Measurements from ENCODE around the gene PPM1H. TPM values are rescaled to one million over a fixed set of nuclear protein-coding genes. Genes with fewer than 3 reads are reported as not detected.
A peak's percentile ranks its signal among the peaks of the same experiment; 100 is the strongest.

PPM1H gene
- total RNA-seq, 1 donor from 2014 or later = 3.9 TPM

- H3K4me3 ChIP-seq (ENCODE audit: low read depth, low read length) = no peak overlapping the region
- no peak for DNase-seq (ENCODE audit: low read depth)
- no peak for TF ChIP-seq CTCF (conservative IDR thresholded peaks at IDR 0.05; ENCODE audit: low read depth, low read length)
Measured at GRCh38 chr12:62629971-62630739, 304.8 kb downstream of the PPM1H start.

GRCh38 chr12:62629413-62629812 lies 305.5 kb downstream of the PPM1H start:
- H3K4me3 ChIP-seq (ENCODE audit: low read depth, low read length) = no peak overlapping the region
- no peak for DNase-seq (ENCODE audit: low read depth)
- no peak for TF ChIP-seq CTCF (conservative IDR thresholded peaks at IDR 0.05; ENCODE audit: low read depth, low read length)

GRCh38 chr12:62627181-62627580 lies 307.8 kb downstream of the PPM1H start:
- no peak overlapping the region for H3K4me3 ChIP-seq (ENCODE audit: low read depth, low read length)
- DNase-seq (ENCODE audit: low read depth) = no peak
- no peak for TF ChIP-seq CTCF (conservative IDR thresholded peaks at IDR 0.05; ENCODE audit: low read depth, low read length)

GRCh38 chr12:62625228-62625627 lies 309.7 kb downstream of the PPM1H start:
- H3K4me3 ChIP-seq (ENCODE audit: low read depth, low read length) = no peak overlapping the region
- peak; percentile 80 for DNase-seq (ENCODE audit: low read depth)
- no peak for TF ChIP-seq CTCF (conservative IDR thresholded peaks at IDR 0.05; ENCODE audit: low read depth, low read length)

GRCh38 chr12:62622177-62622576 lies 312.8 kb downstream of the PPM1H start:
- H3K4me3 ChIP-seq (ENCODE audit: low read depth, low read length) = no peak overlapping the region
- TF ChIP-seq CTCF (conservative IDR thresholded peaks at IDR 0.05; ENCODE audit: low read depth, low read length) = no peak
- DNase-seq (ENCODE audit: low read depth) = no peak

GRCh38 chr12:62621101-62621638 lies 313.8 kb downstream of the PPM1H start:
- no peak overlapping the region for H3K4me3 ChIP-seq (ENCODE audit: low read depth, low read length)
- TF ChIP-seq CTCF (conservative IDR thresholded peaks at IDR 0.05; ENCODE audit: low read depth, low read length) = no peak
- no peak for DNase-seq (ENCODE audit: low read depth)

GRCh38 chr12:62618930-62619329 lies 316.0 kb downstream of the PPM1H start:
- DNase-seq (ENCODE audit: low read depth) = no peak
- no peak for TF ChIP-seq CTCF (conservative IDR thresholded peaks at IDR 0.05; ENCODE audit: low read depth, low read length)
- H3K4me3 ChIP-seq (ENCODE audit: low read depth, low read length) = no peak overlapping the region
